Mucosa of gallbladder (tissue), 1 donor: ENCODE data around the gene ABHD15. TPM values are rescaled to one million over a fixed set of nuclear protein-coding genes. Genes with fewer than 3 reads are reported as not detected.

Experiments used
- DNase-seq: peaks from one replicate; pipeline ENCODE4 v3.0.0-alpha.2; 2020; ENCODE audit warnings: low spot score
- total RNA-seq: library from RNA; stranded (reverse); gene quantifications from one replicate; pipeline ENCODE4 v1.2.1, GENCODE V29; 2021
- donor health status: DM: no; HTN: no; CAD: no.

ABHD15 gene
- total RNA-seq, 1 donor from 2014 or later = 23.7 TPM

- DNase-seq = no peak
Observed at GRCh38 chr17:29594519-29595090, 27.8 kb upstream of the ABHD15 start.

GRCh38 chr17:29593591-29594518, 27.0 kb upstream of the ABHD15 start:
- no peak for DNase-seq

GRCh38 chr17:29592850-29593551, 26.2 kb upstream of the ABHD15 start, which contains the start of gene ANKRD13B:
Gene ANKRD13B (plus strand): TSS chr17:29593132. CDS start chr17:29593622, 490 bp downstream.
- DNase-seq = no peak

GRCh38 chr17:29591737-29592608, 25.1 kb upstream of the ABHD15 start:
- peak; percentile 88 for DNase-seq

GRCh38 chr17:29591146-29591736, 24.4 kb upstream of the ABHD15 start:
- DNase-seq = no peak

- DNase-seq = no peak
Observed at GRCh38 chr17:29590411-29591145, 23.7 kb upstream of the ABHD15 start.

GRCh38 chr17:29589524-29590410, 22.9 kb upstream of the ABHD15 start, which contains the start of gene GIT1:
Gene GIT1 (minus strand): TSS chr17:29589648. CDS start chr17:29589378, 270 bp downstream.
- peak; percentile 86 for DNase-seq

- DNase-seq = no peak
Observed at GRCh38 chr17:29588562-29589411, 21.9 kb upstream of the ABHD15 start.

- DNase-seq = no peak
Observed at GRCh38 chr17:29588017-29588561, 21.3 kb upstream of the ABHD15 start.

- no peak for DNase-seq
Observed at GRCh38 chr17:29587591-29587990, 20.8 kb upstream of the ABHD15 start.

- DNase-seq = no peak
Observed at GRCh38 chr17:29586676-29587469, 20.0 kb upstream of the ABHD15 start.

- DNase-seq = no peak
Observed at GRCh38 chr17:29585080-29585751, 18.4 kb upstream of the ABHD15 start.

- DNase-seq = no peak
Observed at GRCh38 chr17:29584452-29585079, 17.7 kb upstream of the ABHD15 start.

- no peak for DNase-seq
Observed at GRCh38 chr17:29583324-29584248, 16.7 kb upstream of the ABHD15 start.

GRCh38 chr17:29582772-29583171, 15.9 kb upstream of the ABHD15 start:
- no peak for DNase-seq
